ENCODE data around the gene RNF146.

RNF146 gene

GRCh38 chr6:127299522-127300240, 33.0 kb downstream of the RNF146 start:
- TF ChIP-seq CTCF (IDR thresholded peaks at IDR 0.05; ENCODE audit: low read depth, low read length) = no peak

DNA sequence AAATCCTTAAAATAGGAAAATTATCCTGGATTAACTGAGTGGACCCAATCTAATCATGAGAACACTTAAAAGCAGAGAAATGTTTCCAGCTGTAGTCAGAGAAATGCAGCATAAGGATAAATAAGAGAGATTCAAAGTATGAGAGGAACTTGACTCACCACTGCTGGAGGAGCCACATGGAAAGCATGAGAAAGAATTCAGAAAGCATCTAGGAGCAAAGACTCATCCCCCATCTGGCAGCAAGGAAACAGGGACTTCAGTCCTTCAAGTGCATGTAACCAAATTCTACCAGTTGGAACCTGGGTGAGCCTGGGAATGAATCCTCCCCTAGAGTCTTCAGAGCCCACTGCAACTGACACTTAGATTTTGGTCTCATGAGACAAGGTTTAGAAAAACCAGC, 33.7 kb downstream of the RNF146 start:
- no peak overlapping the region for H3K4me3 ChIP-seq (ENCODE audit: low read depth, low read length)
- TF ChIP-seq CTCF (IDR thresholded peaks at IDR 0.05; ENCODE audit: low read depth, low read length) = no peak

More at GRCh38 chr6:127299522-127300240, 33.0 kb downstream of the RNF146 start:
- no peak overlapping the region for H3K4me3 ChIP-seq (ENCODE audit: low read depth, low read length)

DNA sequence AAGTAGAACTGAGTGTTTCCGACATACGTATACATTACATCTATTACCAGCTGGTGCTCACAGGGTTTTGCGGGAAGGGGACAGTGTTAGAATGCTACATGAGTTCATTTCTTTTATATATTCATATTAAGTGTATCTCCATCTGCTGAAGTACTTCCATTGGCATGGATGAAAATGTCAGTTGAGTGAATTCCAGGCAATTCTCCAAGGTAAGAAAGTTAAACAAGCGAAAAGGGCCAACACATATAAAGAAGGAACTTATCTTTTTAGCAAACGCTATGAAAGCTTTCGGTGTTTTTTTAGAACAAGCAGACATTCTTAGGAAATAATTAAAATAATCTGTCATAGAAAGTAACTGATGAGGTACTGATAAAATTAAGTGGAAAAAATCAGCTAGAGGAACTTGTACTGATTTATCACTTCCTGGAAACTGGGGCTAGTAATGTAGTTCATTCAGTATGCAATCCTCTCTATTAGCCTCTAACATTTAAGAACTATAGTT, 34.6 kb downstream of the RNF146 start:
- TF ChIP-seq CTCF (IDR thresholded peaks at IDR 0.05; ENCODE audit: low read depth, low read length) = no peak
- H3K4me3 ChIP-seq (ENCODE audit: low read depth, low read length) = no peak overlapping the region

- peak; percentile 19; the same call in 1 of the 2 replicates for TF ChIP-seq CTCF (IDR thresholded peaks at IDR 0.05; ENCODE audit: low read depth, low read length)
Observed at GRCh38 chr6:127302728-127303660, 36.3 kb downstream of the RNF146 start.

DNA sequence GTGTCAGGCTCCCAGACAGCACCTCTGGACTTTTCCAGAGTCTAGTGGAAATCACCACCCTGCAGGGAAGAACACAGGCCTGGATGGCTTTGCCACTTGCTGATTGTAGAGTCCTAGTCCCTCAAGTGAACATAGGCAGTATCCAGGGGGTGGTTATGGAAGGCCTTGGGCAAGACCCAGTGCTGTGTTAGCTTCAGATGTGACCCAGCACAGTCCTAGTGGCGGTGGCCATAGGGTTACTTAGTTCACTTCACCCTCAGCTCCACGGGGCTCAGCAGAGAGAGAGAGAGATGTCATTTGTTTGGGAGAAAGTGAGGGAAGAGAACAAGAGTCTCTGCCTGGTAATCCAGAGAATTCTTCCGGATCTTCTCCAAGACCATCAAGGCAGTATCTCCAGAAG, 37.3 kb downstream of the RNF146 start:
- no peak overlapping the region for H3K4me3 ChIP-seq (ENCODE audit: low read depth, low read length)
- TF ChIP-seq CTCF (IDR thresholded peaks at IDR 0.05; ENCODE audit: low read depth, low read length) = no peak

More at GRCh38 chr6:127302728-127303660, 36.3 kb downstream of the RNF146 start:
- H3K4me3 ChIP-seq (ENCODE audit: low read depth, low read length) = no peak overlapping the region

DNA sequence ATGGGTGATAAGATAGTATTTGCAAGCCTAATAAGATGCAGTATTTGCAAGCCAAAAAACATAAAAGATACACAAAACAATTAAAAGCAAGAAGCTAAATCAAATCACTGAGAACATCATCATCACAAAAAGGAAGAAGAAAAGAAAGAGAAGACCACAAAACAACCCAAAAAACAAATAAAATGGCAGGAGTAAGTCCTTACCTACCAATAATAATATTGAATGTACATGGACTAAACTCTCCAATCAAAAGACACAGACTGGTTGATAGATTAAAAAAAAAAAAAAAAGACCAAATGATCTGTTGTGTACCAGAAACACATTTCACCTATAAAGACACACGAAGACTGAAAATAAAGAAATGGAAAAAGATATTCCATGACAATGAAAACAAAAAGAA, 39.1 kb downstream of the RNF146 start:
- H3K4me3 ChIP-seq (ENCODE audit: low read depth, low read length) = no peak overlapping the region
- TF ChIP-seq CTCF (IDR thresholded peaks at IDR 0.05; ENCODE audit: low read depth, low read length) = no peak

Data from WI38 (cell line).